Fibroblast of peridontal ligament (primary cell): ENCODE results near the gene RCL1.
"Not testable (repeated sequence)": the region's sequence is repeated elsewhere in the genome, so short reads cannot be mapped to it uniquely, and the experiment has no call there.

Source experiments
- DNase-seq: peaks from one replicate; pipeline ENCODE4 v3.0.0-alpha.2; 2010; ENCODE audit errors: extremely low read depth

RCL1 gene

GRCh38 chr9:4783191-4783590, 9.6 kb upstream of the RCL1 start:
- DNase-seq, result not testable (repeated sequence)

GRCh38 chr9:4784403-4784802, 8.3 kb upstream of the RCL1 start:
- DNase-seq, result no peak

DNA sequence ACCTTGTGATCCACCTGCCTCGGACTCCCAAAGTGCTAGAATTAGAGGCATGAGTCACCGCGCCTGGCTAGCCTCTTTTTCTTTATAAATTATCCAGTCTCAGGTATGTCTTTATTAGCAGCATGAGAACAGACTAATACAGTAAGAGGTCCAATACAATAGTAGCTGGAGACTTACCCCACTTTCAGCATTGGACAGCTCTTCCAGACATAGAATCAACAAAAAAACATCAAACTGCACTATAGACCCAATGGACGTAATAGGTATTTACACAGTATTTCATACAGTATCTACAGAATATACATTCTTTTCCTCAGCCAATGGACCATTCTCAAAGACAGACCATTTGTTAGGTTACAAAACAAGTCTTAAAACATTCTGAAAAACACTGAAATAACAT, 6.1 kb upstream of the RCL1 start:
- DNase-seq, result no peak

GRCh38 chr9:4787876-4788275, 4.9 kb upstream of the RCL1 start:
- DNase-seq, result no peak

GRCh38 chr9:4788703-4789102, 4.0 kb upstream of the RCL1 start:
- DNase-seq, result no peak

GRCh38 chr9:4792054-4792571, 631 bp upstream of the RCL1 start:
- DNase-seq, result peak; percentile 13

GRCh38 chr9:4793459-4794395, 983 bp downstream of the RCL1 start:
- peak; percentile 13 for DNase-seq

DNA sequence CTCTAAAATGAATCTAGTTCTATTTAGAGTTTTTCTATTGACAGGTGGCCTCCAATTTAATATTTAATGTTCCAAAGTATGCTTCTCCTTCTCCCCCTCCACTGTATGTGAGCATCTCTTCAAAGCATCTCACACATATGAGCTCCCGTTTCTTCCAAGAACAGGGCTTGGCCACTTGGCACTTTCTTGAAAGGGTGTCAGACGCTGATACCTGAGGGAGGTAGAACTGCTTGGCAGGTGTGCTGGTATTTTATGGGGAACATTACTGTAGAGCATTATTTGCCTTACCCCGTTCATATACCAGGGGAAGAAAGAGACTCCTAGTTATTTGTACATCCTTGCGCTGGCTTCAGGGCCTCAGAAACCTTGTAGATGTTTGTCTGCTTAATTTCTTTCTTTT, 1.9 kb downstream of the RCL1 start:
- no peak for DNase-seq

DNA sequence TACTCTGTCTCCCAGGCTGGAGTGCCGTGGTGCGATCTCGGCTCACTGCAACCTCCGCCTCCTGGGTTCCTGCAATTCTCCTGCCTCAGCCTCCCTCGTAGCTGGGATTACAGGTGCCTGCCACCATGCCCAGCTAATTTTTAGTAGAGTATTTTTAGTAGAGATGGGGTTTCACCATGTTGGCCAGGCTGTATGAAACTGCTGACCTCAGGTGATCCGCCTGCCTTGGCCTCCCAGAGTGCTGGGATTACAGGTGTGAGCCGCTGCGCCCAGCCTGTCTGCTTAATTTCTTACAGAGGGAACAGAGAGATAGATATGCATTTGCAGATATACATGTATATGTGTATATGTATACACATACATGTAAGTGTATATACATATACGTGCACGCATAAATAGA, 2.4 kb downstream of the RCL1 start:
- DNase-seq, result not testable (repeated sequence)

GRCh38 chr9:4796530-4796929, 3.8 kb downstream of the RCL1 start:
- DNase-seq, result no peak

DNA sequence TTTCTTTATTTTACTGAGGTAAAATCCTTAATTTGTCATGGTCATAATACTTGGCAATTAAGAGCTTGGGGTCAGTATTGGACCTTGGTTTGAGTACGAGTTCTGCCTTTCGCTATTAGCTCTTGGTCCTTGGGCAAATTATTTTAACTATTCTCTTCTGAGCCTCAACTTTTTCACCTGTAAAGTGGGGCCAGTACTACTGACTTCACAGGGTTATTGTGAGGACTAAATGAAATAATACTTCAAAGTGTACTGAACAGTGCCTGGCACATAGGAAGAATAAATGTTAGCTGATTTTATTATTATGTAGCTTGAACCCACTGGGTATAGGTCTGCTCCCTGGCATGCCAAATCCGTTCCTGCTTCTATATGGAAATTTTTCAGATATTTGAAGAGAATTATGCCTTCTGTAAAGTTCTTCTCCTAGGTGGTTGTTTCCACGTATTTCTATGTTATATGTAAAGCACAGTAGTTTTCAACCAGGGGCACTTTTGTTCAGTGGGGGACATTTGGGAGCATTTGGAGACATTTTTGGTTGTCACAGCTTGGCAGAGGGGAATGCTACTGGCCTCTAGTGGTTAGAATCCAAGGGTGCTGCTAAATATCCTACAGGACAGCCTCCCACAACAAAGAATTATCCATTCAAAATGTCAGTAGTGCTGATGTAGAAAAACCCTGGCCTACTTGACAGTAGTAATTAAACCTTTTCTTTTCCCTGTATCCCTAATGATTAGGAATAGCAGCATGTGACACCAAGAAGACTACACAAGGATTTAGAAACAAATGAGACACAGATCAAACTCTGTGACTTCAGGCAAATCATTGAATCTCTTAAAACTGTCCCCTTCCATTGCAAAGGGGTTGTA, 4.5 kb downstream of the RCL1 start:
- peak; percentile 41 for DNase-seq

- DNase-seq, result no peak
These were observed 5.1 kb downstream of the RCL1 start for GRCh38 chr9:4797854-4798150.

- no peak for DNase-seq
These were observed 5.7 kb downstream of the RCL1 start for GRCh38 chr9:4798281-4799032.

DNA sequence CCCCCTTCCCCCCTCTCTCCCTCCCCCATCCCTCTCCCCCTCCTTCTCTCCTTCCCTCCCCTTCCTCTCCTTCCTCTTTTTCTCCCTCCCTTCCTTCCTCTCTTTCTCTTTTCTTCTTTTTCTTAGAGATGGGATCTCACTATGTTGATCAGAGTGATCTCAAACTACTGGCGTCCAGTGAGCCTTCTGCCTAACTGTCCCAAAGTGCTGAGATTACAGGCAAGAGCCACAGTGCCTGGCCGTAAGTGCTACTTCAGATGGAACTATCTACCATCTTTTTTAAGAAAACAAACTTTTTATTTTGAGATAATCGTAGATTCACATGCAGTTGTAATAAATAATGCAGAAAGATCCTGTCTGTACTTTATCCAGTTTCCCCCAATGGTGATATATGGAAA, 6.3 kb downstream of the RCL1 start:
- DNase-seq, result no peak

- no peak for DNase-seq
These were observed 7.0 kb downstream of the RCL1 start for GRCh38 chr9:4799775-4800174.

DNA sequence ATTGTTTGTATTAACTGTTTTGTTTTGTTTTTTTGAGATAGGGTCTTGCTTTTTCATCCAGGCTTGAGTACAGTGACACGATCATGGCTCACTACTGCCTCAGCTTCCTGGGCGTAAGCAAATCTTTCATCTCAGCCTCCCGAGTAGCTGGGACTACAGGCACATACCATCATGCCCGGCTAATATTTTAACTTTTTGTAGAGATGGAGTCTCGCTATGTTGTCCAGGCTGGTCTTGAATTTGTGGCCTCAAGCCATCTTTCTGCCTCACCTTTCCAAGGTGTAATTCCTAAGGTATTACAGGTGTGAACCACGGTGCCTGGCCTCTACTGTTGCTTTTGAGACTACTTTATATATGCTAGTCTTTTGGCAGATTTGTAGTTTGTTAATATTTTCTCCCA, 8.4 kb downstream of the RCL1 start:
- DNase-seq, result no peak

- DNase-seq, result no peak
These were observed 11.2 kb downstream of the RCL1 start for GRCh38 chr9:4803670-4804530.

DNA sequence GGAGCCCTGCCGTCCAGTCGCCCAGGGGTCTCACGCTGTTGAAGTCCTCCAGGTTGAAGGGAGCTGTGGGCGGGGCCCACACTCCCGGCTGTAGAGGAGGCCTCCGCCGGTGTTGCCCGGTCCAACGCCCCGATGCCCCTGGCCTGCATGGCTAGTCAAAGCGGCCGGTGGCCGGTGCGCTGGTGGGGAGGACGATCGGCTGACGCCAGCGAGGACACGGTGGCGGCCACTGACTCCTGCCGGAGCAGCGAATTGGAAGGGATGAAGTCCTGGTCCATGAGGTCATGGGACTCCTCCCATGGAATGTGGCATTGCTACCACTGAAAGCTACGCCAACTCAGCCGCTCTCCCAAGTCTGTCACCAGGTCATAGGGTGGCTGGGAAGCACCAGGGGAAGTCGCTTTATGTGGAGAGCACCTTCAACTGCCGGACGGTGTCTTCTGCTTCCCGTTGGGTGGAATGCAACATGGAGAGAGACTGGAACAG, 11.8 kb downstream of the RCL1 start:
- DNase-seq, result no peak

DNA sequence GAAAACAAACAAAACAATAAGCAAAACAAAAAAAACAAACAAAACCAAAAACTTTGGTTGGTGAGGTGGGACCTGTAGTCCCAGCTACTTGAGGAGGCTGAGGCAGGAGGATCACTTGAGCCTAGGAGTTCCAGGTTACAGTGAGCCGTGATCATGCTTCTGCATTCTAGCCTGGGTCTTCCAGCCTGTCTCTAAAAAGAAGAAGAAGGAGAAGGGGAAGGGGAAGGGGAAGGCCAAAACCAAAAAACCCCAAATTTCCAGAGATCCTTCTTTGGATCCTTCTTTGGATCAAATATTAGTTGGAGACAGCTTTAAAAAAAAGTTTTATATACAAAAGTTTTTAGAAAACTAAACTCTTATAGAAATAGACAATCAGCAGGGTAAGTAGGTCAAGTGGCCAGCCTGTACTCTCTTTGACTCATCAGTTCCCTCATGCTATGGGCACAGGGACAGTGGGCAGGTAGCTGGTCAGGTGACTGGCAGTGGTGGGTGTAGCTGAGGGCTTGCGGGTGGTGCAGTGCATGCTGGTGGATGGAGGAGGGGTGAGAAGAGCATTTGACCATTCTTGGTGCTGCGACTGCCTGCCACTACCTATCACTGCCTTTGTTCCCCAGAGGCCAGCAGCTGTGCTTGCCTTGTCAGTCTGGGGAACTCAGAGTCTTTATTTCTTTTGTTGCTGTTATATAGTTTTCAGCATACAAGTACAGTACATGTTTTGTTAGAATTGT, 12.6 kb downstream of the RCL1 start:
- no peak for DNase-seq

GRCh38 chr9:4810565-4810964, 17.8 kb downstream of the RCL1 start:
- no peak for DNase-seq
